ENCODE results near the gene MAP3K12.
"Not testable (repeated sequence)": the region's sequence is repeated elsewhere in the genome, so short reads cannot be mapped to it uniquely, and the experiment has no call there.

Gene MAP3K12, protein sequence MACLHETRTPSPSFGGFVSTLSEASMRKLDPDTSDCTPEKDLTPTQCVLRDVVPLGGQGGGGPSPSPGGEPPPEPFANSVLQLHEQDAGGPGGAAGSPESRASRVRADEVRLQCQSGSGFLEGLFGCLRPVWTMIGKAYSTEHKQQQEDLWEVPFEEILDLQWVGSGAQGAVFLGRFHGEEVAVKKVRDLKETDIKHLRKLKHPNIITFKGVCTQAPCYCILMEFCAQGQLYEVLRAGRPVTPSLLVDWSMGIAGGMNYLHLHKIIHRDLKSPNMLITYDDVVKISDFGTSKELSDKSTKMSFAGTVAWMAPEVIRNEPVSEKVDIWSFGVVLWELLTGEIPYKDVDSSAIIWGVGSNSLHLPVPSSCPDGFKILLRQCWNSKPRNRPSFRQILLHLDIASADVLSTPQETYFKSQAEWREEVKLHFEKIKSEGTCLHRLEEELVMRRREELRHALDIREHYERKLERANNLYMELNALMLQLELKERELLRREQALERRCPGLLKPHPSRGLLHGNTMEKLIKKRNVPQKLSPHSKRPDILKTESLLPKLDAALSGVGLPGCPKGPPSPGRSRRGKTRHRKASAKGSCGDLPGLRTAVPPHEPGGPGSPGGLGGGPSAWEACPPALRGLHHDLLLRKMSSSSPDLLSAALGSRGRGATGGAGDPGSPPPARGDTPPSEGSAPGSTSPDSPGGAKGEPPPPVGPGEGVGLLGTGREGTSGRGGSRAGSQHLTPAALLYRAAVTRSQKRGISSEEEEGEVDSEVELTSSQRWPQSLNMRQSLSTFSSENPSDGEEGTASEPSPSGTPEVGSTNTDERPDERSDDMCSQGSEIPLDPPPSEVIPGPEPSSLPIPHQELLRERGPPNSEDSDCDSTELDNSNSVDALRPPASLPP

DNA sequence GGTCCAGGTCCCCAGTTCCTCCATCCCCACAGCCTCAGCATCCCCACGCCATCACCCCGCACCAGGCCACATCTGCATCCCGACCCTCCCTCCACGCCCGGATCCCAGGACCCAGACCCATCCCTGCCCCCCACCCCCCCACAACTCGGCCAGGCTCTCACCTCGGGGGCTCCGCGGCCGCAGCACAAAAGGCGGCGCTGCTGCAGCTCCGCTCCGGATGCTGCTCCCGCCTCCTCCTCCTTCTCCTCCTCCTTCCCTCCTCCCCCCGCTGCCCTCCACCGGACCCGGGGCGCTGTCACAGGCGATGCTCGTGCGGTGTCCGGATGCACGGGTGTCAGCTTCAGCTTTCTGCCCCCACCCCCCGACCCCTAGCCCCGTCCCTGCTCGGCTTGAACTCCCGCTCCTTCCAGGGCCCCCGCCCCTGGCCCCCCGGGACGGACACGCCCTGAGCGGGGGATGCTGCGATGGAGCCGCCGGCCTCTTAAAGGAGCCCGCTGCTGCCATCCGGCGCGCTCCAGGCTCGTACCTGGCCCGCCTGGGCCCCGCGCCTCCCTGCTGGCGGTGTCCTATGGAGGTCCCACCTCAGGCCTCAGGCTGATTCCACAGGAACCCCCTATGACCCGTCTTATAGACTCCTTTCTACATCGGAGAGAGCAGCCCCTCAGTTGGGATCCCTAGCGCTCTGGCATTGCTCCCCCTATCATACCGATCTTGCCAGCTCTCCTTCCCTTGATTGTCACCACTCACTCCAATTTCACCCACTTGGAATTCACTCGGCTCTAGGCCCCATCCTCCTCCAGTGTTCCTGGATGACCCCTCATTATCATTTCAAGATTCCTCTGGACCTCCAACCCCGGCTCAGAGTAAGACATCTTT, at the start of gene MAP3K12:
MAP3K12 (minus strand) TSS at position 193 of the 876 bp plus-strand sequence. CDS start 12,067 bp downstream, outside the sequence.
- peak within 1 kb of the TSS; percentile 77 for H3K4me3 ChIP-seq (ENCODE audit: low read depth, low read length)
- no peak for DNase-seq (ENCODE audit: low read depth)

DNA sequence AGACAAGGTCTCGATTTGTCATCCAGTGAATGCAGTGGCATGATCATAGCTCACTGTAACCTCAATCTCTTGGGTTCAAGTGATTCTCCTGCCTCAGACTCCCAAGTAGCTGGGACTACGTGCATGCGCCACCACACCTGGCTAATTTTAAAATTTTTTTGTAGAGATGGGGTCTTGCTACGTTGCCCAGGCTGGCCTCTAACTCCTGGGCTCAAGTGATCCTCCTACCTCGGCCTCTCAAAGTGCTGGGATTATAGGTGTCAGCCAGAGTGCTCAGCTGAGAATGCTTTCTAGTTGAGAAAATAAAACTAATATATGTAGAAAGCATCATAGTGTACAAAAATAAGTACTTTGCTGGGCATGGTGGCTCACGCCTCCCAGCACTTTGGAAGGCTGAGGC, 49.1 kb upstream of the MAP3K12 start:
- DNase-seq (ENCODE audit: low read depth); H3K4me3 ChIP-seq (ENCODE audit: low read depth, low read length): not testable (repeated sequence)

DNA sequence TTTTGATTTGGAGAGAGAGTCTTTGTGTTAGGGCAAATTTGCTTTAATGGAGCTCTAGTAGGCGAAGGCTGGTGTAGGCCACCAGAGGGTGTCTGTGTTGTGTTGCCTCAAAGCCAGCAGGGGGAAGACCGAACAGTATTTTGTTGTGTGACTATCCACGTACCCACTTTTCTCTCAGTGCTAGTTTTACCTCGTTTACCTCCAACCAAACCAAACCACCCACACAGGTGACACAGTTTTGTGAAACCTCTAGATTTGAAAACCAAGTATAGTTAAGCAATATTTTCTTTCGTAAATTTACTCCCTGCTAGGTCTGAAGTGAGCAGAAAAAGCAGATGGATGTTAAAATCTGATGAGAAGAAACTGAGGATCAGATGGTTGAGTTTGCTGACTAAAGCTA, 44.3 kb upstream of the MAP3K12 start:
- H3K4me3 ChIP-seq (ENCODE audit: low read depth, low read length) = no peak overlapping the region
- no peak for DNase-seq (ENCODE audit: low read depth)

DNA sequence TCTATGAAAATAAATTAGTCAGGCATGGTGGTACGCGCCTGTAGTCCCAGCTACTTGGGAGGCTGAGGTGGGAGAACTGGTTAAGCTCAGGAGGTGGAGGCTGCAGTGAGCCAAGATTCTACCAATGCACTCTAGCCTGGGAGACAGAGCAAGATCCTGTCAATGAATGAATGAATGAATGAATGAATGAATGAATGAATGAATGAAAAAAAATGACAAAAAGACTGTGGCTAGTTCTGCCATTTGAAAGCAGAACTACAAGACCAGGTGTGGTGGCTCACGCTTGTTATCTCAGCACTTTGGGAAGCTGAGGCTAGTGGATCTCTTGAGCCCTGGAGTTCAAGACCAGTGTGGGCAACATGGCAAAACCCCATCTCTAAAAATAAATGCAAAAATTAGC, 40.3 kb upstream of the MAP3K12 start:
- H3K4me3 ChIP-seq (ENCODE audit: low read depth, low read length) = no peak overlapping the region
- DNase-seq (ENCODE audit: low read depth) = no peak

DNA sequence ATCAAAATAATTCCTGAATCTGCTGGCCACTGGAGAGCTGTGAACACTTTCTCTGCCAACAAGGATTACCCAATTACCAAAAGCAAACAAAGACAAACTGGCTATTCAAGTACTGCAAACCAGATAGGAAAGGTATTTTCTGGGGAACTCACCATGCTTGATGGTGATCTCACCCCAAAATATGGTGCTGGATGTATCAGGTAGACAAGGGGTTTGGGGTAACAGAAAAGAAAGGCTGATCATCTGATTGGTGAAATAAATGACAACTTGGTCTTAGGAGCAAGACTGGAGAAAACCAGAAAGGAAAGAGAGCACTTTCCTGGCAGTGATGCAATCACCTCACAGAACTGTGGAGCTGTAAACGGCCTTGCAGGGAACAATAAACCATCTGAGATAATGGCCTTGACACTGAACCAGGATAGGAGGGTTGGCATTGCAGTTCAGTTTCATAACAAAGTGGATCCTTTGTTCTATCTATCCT, 39.0 kb upstream of the MAP3K12 start:
- H3K4me3 ChIP-seq (ENCODE audit: low read depth, low read length) = no peak overlapping the region
- DNase-seq (ENCODE audit: low read depth) = peak; percentile 67

DNA sequence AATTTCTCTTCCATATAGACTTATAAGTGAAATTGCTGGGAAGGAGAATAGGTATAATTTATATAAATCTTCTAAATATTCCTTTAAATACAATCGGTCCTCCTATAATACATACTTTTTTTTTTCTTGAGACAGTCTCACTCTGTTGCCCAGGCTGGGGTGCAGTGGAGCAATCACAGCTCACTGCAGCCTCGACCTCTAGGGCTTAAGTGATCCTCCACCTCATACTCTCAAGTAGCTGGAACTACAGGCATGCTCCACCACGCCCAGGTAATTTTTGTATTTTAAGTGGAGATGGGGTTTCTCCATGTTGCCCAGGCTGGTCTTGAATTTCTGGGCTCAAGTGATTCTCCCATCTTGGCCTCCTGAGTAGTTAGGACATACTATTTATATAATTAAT, 37.7 kb upstream of the MAP3K12 start:
- no peak for DNase-seq (ENCODE audit: low read depth)
- no peak overlapping the region for H3K4me3 ChIP-seq (ENCODE audit: low read depth, low read length)

DNA sequence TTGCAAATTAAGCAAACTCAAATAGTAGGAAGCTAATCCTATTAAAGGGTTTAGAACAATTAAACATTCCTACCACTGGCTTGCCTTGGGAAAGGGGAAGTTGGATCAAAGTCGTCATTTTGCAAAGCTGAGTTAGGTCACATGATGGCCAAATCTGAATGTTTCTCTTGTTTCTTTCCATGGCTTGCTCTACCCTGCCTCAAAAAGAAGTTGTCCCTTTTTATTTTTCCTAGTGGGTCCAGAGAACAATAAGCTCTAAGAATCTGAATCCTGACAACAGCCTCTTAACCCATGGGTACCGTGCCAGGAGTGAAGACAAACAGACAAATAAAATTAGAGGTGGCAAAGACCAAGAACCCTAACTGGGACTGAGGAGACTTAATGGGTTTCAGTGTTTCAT, 34.2 kb upstream of the MAP3K12 start:
- H3K4me3 ChIP-seq (ENCODE audit: low read depth, low read length) = no peak overlapping the region
- no peak for DNase-seq (ENCODE audit: low read depth)

DNA sequence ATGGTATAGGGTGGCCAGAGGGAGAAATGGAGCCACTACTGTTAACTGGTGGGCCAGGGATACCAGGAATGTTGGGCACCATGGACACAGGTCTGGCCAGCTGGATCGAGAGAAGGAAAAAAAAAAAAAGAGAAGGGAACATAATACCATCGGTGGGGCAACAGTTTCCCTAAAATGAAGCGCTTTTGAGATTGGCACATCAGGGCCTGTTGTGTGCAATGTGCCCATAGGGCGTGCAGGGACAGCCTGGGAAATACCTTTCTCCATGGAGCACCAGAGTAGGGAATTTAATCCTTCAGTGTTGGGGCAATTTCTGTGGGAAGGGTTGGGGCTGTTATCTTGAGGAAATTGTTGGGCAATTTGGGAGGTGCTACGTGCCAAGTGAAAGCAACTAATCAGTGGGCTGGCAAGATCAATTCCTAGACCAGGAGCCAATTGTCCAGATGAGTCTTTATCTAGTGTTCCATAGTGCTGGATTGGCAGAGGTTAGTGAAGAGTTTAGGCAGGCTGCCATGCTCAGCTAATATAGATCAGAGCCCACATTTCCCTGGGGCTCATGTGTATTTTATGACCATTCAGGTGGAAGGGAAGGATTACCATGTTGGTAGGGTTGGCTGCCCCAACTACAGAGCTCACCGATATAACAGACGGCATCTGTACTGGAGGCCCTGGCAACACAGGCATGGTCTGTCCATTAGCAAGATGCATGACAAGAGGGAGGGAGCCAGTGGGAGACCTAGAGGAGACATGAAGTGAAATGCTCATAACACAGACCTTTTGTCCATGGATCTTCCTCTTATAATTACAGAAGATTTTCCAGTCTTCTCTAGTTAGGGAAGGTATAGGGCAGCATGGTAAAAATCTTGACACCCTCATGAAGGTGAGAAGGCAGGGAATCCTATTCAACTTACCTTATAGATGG, 33.5 kb upstream of the MAP3K12 start:
- no peak overlapping the region for H3K4me3 ChIP-seq (ENCODE audit: low read depth, low read length)
- no peak for DNase-seq (ENCODE audit: low read depth)

DNA sequence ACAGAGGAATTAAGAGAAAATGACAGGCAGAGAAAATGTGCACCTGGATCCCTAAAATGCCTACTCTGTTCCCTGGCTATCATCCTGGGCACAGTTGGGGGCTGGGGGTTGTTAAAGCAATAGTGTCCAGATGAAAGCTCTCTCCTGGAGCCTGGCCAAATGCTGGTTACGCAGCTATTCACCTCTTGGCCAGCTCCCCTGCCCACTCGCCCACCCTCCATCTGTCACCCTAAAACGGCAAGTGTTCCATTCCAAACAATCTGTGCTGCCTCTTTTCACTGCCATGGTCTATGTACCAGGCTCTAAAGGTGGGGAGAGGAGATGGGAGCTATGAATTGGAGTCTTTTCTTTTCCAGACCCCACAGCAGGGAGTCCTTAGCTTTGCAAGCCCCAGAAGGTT, 32.8 kb upstream of the MAP3K12 start:
- DNase-seq (ENCODE audit: low read depth) = no peak
- H3K4me3 ChIP-seq (ENCODE audit: low read depth, low read length) = no peak overlapping the region

DNA sequence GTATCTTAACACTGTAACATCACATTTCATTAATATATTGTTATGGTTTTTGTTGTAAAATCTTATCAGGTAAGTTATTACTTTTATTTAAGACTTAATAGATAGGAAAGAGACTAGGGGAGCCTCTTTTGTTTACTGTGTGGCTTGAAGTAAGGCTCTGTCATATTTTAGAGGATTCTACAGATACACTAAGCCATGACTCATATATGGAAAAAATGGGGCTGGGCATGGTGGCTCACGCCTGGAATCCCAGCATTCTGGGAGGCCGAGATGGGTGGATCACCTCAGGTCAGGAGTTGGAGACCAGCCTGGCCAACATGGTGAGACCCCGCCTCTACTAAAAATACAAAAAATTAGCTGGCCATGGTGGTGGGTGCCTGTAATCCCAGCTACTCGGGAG, 31.7 kb upstream of the MAP3K12 start:
- no peak overlapping the region for H3K4me3 ChIP-seq (ENCODE audit: low read depth, low read length)
- no peak for DNase-seq (ENCODE audit: low read depth)

DNA sequence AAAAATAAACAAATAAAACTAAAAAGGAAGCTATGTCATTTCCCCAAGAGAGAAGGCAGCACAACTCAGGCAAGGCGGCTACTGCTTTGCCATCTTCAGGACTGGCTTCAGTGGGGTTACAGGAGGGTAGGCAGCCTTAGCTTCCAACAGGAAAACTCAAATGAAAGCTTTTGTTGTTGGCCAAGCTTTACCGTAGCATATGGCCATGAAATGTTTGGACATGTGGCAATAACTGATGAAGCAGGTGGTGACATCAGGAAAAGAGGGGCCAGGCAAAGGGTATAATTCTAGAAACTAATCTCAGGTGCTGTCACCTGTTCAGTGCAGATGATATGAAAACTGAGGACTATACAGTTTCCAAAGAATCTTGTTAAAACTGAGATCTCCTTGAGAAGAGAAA, 30.8 kb upstream of the MAP3K12 start:
- H3K4me3 ChIP-seq (ENCODE audit: low read depth, low read length) = no peak overlapping the region
- DNase-seq (ENCODE audit: low read depth) = no peak

DNA sequence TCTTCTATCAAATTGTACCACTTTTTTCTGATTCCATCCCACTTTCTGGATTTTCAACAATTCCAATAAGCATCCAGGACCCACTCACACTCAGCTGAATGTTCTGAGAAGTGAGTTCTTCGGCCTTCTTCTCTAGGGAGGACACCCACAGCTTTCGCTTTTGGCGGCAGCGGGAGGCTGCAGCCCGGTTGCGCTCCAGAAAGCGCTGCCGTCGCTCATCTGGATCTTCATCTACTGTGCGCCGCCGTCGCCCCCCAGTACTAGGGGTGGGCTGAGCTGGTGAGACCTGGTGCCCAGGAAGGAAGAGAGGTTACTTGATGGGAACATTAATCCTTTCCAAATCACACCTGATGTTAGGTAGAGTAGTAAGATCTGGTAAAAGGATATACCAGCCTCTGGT, 25.2 kb upstream of the MAP3K12 start:
- no peak for DNase-seq (ENCODE audit: low read depth)
- H3K4me3 ChIP-seq (ENCODE audit: low read depth, low read length) = no peak overlapping the region

DNA sequence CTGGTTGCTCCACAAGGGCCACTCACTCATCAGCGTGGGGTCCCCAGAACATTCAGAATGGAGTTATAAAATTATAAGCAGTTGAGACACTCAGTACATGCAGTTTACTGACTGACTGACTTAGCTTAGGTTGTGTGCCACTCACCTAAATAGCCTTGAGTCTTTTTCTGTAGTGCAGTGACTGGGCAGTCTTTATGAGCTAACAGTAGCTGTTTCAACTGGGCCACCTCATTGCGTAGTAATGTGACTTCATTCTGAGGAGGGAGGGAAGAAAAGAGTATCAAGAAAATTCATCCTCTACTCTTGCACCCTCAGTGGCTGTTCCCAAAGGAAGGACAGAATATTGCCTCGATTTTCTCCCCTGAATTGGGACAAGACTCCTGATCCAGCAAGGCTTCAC, 23.9 kb upstream of the MAP3K12 start:
- no peak overlapping the region for H3K4me3 ChIP-seq (ENCODE audit: low read depth, low read length)
- DNase-seq (ENCODE audit: low read depth) = no peak

DNA sequence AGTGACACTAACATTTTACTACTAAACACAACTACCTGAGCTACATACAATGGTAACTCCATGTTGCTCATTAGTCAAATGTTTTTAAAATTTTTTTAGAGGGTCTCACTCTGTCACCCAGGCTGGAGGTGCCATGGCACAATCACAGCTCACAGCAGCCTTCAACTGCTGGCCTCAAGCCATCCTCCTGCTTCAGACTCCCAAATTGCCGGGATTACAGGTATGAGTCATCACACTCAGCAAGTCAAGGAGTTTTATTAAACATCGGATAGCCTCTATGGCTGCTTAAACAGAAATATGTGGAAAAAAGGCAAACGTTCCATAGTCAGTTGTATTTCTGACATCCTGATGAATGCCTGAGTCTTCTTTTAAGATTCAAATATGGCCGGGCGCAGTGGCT, 19.1 kb upstream of the MAP3K12 start:
- no peak for DNase-seq (ENCODE audit: low read depth)
- no peak overlapping the region for H3K4me3 ChIP-seq (ENCODE audit: low read depth, low read length)

DNA sequence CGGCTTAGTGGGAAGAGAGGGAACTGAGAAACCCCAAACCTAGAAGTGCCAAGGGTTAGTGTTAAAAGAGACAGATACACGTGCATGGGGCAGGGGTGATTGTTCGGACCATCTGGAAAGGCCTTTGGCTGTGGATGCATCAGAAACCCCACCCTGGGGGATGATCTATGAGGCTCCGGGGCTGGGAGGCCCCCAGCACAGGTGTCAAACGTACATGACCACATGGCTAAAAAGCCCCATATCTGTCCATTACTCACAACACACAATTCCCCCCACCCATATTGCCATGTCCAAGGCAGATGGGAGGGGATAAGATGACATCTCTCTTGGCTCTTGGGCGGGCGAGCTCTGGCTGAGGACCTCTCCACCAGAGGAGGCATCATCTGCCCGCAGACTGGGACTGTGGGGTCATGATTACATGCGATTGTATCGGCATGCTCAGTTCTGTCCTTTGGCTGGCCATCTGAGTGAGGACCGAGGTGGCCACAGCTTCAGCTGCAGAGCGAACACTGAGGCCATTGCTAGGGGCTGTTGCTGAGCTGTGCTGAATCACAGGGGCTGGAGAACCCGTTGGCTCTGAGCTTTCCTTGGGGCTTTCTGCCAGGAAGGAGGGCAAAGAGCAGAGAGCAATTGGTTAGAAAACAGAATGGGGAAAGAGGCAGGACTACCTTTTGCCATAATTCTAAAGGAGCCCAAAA, 17.6 kb upstream of the MAP3K12 start:
- DNase-seq (ENCODE audit: low read depth) = no peak
- H3K4me3 ChIP-seq (ENCODE audit: low read depth, low read length) = no peak overlapping the region

DNA sequence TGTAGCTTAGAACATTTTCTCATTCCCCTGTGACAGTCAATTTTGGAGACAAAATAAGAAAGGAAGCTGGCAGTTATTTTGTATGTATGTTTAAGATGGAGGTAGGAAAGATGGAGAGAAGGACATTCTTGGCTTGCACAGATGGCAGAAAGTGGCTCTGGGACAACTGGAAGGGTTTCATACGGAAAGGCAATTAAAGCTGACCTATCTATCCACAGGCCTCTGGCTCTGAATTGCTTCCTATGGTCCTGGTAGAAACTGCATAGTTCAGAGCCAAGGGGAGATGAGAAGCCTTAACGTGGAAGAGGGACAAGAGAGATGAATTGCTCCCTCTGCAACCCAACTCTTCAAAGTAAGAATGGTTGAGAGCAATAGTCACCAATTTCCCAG, 16.0 kb upstream of the MAP3K12 start:
- DNase-seq (ENCODE audit: low read depth) = no peak
- no peak overlapping the region for H3K4me3 ChIP-seq (ENCODE audit: low read depth, low read length)

DNA sequence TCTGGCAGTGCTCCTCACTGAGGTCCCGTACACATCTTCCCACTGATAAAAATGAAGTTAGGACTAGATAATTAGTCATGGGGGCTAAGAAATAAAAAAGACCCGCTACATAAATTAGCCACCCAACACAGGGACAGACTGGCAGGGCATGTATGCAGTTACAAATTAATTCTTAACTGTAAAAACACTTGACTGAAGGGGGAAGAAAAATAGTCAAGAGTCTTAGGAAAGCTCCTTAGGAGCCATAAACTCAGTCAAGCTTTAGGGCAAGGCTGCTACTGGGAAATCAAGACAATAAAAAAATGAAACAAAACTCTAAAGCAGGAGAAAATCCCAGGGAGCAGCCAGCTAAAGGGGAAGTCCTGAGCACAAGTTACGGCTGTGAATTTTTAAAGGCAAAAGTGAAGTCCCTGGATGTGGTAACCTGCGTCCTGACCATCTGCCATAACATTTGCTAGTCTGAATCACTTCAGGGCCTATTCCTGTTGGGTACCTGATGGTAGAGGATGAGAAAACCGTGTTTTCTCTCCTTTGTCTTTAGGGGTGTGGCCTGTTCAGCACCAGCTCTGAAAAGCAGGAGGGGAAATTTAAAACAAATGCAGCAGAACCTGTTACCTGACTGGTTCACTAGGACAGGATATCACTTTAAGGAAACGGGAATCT, 15.5 kb upstream of the MAP3K12 start:
- DNase-seq (ENCODE audit: low read depth) = no peak
- H3K4me3 ChIP-seq (ENCODE audit: low read depth, low read length) = no peak overlapping the region

Data from skeletal muscle cell (primary cell).